Activated CD4-positive, alpha-beta T cell treated with anti-CD3 and anti-CD28 coated beads, Interleukin-2, amount 50 U/mL, for 1 hour (primary cell): ENCODE data around the gene DCXR.

Experiments used
- DNase-seq: peaks from one replicate; pipeline ENCODE4 v3.0.0-alpha.2; 2020

DCXR gene

GRCh38 chr17:81994593-81995462 is 42.7 kb downstream of the DCXR start:
- DNase-seq, result no peak

GRCh38 chr17:81993729-81994592 is 43.5 kb downstream of the DCXR start:
- no peak for DNase-seq

GRCh38 chr17:81992306-81993102 is 45.0 kb downstream of the DCXR start:
- DNase-seq, result no peak

GRCh38 chr17:81991684-81992305 is 45.7 kb downstream of the DCXR start:
- no peak for DNase-seq

- DNase-seq, result no peak
Measured at GRCh38 chr17:81990836-81991683, 46.4 kb downstream of the DCXR start.

GRCh38 chr17:81987161-81987770 is 50.2 kb downstream of the DCXR start:
- DNase-seq, result no peak

- no peak for DNase-seq
Measured at GRCh38 chr17:81986606-81987005, 50.9 kb downstream of the DCXR start.
